GM19467 (cell line): ENCODE data around the gene SLC22A13.
"Not testable (repeated sequence)": the region's sequence is repeated elsewhere in the genome, so short reads cannot be mapped to it uniquely, and the experiment has no call there.

Experiments
- ATAC-seq: cut with Tn5 transposase; IDR thresholded peaks from one replicate; pipeline ENCODE4 v1.9.1; 2021; ENCODE audit warnings: mild to moderate bottlenecking, moderate library complexity; ENCODE audit not compliant: unreplicated experiment

SLC22A13 gene

DNA sequence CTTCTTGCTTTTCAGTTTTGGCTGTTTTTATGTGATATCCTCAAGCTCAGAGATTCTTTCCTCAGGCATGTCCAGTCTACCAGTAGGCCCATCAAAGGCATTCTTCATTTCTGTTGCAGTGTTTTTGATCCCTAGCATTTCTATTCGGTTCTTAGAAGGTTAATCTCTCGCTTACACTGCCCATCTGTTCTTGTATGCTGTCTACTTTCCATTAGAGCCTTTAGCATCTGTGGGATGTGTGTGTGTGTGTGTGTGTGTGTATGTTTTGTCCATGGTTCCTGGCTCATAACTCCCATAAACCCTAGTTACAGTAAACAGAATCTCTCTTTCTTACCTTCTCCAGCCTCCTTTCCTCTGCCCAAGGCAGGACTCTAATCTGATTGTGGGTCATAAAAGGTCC, 5.1 kb upstream of the SLC22A13 start:
- no peak for ATAC-seq

DNA sequence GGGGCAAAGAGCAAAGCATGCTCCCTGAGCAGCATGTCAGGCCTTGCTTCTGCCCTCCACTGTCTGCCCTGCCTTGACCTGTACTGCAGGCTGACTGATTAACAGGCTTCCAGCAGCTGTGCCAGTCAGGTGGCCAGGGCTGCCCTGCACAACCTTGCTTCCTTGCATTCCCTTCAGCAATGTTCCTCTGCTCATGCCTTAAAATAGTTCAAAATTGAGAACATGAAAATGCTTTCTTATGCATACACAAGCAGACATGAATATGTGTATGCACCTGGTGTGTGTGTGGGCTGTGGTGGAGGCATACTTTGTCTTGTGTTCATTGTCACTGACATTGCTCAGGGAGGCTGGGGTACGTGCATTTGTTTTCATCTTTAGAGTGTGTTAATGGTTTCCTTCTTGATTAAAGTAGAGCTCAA, 1.2 kb upstream of the SLC22A13 start:
- ATAC-seq = no peak

DNA sequence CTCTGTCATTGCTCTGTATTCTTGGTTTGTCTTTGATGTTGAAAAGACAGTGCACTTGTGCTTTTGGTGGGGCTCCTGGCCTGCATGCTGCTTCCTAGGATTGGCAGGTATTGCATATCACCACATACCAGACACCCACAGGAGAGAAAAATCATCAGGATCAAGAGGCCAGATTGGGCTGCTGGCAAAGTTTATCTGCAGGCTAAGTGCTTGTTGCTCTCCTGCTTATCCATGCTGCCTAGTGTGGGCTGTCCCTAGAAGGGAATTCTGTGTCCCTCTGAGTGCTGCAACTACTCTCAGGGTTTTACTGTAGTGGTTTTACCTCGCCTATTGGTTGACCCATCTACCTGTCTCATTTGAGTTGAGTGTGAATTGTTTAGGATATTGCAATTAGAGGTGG, 833 bp upstream of the SLC22A13 start:
- ATAC-seq = no peak

DNA sequence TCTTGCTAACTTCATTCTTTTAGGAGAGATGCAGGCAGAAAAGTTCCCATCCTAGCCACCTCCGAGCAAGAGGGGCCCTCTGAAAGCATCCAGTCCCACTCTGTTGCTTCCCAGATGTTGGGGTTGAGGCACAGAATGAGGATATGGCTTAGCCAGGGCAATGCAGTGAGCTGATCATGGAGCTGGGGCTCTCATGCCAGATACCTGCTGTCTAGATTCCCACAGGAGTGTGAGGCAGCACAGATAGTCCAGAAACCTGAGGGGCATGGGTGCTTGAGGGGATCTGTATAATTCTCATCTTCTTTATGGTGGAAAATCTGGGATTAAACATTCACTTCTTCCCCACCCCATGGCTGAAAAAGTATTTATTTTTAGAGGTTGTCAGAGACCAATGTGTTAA, 1.2 kb downstream of the SLC22A13 start:
- ATAC-seq = no peak

DNA sequence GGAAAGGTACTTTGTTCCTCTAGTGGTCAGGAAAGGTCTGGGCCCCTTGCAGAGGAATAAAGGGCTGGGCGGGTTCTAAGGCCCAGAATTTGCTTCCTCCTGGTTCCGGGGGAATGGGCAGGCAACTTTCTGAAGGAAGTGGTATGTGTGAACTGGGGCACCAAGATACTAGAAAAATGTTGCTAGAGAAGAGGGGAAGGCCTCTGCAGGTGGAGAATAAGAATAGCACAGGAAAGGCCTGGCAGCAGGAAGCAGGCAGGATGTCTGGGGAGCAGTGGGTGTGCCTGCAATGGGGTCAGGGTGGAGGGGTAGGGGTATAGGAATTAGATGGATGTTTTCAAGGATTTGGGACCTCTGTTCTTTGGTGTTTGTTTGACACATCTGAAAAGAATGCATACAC, 2.0 kb downstream of the SLC22A13 start:
- no peak for ATAC-seq

- ATAC-seq = no peak
Observed at GRCh38 chr3:38268087-38268486, 2.5 kb downstream of the SLC22A13 start.

- no peak for ATAC-seq
Observed at GRCh38 chr3:38268522-38268921, 2.9 kb downstream of the SLC22A13 start.

GRCh38 chr3:38270606-38271005, 5.0 kb downstream of the SLC22A13 start:
- no peak for ATAC-seq

DNA sequence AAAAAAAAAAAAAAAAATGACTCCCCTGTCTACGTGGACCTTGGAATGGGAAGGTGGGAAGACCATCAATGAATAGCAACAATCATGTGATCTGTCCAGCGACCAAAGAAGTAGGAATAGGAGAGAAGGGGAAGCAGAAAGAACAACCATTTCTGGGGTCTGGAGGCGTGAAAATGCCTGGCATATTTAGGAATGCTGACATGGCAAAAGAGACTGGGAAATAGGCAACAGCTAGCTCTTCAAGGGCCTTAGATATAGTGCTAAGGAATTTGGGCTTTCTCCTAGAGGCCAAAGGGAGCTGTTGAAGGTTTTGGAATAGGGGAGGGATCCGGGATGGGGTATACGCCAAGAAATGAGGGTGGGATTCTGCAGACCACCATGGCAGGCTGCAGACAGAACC, 5.9 kb downstream of the SLC22A13 start:
- no peak for ATAC-seq

DNA sequence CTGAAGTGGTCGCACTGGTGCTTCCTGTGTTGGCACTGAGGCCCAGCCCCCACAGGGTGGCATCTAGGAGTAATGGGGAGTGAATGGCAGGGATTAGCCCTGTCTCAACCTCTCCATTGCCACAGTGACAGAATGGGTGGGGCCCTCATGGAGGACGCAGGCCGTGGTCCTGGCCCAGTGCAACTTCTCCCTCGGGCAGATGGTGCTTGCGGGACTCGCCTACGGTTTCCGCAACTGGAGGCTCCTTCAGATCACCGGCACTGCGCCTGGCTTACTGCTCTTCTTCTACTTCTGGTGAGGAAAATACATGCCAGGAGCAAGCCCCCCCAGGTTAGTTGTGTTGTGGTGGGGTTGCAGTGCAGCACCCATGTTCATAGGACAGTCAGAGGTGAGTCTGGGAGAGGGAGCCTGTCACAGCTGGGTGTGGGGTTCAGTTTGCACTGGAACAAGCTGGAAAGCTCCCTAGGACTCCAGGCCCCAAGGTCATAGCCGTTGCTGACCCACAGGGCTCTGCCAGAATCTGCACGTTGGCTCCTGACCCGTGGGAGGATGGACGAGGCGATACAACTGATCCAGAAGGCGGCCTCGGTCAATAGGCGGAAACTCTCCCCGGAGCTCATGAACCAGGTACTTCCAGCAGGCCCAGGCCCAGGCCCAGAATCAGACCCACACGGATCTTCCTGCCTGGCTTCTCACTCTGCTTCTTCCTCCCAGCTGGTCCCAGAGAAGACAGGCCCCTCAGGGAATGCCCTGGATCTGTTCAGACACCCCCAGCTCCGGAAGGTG, 9.4 kb downstream of the SLC22A13 start:
- no peak for ATAC-seq

DNA sequence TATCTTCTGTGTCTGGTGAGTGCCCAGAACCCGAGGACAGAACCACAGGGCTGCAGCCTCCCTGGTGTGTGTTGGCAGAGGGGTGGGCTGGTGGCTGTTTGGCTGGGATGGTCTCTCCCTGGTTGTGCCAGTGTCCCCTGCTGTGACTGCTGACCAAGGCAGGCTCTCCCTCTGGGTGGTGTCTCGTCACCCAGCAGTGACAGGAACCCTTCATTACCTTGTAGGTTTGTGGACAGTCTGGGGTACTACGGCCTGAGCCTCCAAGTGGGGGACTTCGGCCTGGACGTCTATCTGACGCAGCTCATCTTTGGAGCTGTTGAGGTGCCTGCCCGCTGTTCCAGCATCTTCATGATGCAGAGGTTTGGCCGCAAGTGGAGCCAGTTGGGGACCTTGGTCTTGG, 10.0 kb downstream of the SLC22A13 start:
- ATAC-seq = no peak

DNA sequence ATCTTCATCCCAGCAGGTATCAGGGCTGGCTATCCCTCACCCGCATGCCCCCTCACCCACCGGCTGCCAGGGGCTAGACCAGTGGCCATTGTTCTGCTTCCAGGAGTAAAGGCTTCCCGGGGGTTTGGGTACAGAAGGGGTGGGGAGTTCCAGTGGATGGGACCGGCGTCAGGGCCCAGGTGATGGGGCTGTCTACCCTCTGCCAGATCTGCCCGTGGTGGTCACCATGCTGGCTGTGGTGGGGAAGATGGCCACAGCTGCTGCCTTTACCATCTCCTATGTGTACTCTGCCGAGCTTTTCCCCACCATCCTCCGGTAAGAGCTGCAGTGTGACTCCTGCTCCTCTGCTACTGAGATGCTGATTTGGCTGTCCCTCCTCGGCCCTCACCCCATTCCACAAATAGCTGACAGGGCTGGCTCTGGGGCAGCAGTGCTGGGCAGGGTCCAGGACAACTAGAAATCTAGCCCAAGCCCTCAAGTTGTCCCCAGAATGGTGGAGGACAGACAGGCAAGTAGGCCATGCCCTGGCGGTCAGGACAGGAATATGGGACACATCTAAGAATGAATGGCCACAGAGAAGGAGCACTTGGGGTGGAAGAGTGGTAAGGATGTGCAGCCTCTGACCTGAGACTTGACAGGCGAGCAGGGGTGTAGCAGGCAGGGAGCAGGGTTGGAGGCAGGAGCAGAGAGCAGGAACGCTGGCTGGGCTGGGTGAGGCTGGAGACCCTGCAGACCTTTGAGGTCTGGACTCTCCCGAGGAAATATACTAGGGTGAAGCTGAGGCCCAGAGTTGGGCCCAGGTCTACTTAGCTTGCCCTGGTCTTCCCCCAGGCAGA, 10.7 kb downstream of the SLC22A13 start:
- no peak for ATAC-seq

DNA sequence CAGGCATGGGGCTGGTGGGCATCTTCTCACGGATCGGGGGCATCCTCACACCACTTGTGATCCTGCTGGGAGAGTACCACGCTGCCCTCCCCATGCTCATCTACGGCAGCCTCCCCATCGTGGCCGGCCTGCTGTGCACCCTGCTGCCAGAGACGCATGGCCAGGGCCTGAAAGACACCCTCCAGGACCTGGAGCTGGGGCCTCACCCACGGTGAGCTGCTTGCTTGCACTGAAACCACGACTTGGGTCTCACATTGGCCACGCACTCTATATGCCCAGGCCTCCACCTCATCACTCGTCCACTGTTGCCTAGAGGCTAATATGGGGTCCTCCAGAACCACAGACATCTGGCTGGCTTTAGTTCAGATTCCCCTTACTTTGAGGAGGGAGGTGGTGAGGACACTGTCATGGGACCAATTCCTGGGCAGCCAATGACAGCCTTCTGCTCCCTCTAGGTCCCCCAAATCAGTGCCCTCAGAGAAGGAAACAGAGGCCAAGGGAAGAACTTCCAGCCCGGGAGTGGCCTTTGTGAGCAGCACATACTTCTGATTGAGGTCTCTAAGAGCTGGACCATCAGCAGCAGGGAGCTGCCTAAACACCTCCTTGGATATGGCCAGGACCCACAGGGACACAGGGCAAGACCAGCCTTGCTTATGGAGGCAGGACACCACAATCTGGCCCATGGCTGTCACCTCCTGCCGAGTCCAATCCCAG, 11.5 kb downstream of the SLC22A13 start:
- no peak for ATAC-seq

DNA sequence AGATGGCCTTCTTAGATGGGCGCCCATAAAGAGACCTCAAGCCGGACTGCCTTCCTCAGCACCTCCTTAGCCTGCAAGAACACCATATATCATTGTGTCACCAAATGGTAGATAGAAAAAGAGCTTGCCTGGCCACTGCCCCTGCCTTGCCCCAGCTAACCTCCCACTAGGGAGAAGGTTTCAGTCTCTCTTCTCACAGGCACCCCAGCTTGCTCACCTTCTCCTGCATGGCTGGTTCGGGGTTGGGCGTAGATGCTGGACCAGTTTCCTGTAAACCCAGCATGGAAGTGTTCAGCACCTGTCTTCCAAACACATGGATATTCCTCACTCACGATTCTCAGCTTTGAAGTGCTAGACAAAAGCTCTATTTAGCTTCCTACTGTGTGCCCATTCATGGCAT, 13.2 kb downstream of the SLC22A13 start:
- no peak for ATAC-seq

- no peak for ATAC-seq
Observed at GRCh38 chr3:38281895-38282686, 16.5 kb downstream of the SLC22A13 start, which contains the start of gene SLC22A14. Gene SLC22A14, plus strand, starts transcription at chr3:38282294. Its CDS starts 23,733 bp downstream, at chr3:38306027.

- ATAC-seq = no peak
Observed at GRCh38 chr3:38283810-38284755, 18.5 kb downstream of the SLC22A13 start.

DNA sequence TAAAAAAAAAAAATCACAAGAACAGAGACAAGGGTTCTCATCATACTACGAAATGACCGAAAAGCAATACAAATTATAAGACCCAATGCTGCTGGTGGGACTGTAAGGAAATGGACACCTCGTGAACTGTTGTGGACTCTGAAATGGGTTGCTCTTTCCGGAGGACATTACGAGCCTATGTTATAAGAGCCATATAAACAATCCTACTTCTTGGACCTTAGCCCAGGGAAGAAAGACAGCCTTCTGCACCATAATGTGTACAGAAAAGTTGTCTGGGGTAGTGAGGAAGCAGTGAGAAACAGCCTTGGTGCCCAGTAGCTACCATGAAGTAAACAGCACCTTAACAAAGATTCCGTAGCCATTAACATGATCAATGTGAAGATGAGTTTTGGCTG, 19.1 kb downstream of the SLC22A13 start:
- ATAC-seq = no peak

DNA sequence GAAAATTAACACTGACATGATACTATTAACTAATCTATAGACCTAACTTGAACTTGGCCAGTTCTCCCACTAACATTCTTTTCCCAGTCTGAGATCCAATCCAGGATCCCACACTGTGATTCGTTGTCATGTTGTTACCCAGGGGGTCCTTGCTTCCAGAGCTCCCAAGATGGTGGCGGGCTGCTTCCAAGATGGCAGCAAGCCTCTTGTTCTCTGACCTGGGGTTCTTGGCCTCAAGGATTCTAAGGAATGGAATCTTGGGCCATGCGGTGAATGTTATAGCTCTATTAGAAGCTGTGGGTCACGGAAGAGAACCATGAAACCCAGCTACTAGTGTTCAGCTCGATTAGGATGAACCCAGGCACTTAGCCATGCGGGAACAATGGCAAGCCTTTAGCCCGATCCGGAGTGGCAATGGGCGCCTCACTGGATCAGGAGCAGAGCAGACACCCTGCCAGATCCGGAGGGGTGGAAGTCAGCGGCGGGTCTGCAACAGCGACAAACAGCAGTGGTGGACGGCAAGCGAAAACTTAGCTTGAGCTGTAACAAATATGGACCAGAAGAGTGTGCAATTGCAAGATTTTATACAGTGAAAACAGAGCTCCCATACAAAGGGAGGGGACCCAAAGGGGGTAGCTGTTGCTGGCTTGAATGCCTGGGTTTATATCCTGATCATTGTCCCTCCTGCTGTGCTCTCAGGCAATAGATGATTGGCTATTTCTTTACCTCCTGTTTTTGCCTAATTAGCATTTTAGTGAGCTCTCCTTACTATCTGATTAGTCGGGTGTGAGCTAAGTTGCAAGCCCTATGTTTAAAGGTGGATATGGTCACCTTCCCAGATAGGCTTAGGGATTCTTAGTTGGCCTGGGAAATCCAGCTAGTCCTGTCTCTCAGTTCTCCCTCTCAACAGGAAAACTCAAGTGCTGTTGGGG, 23.9 kb downstream of the SLC22A13 start:
- not testable (repeated sequence) for ATAC-seq
